PFSK-1 (cell line): ENCODE measurements around the gene SAMD11.

Experiments
- FOXP2 ChIP-seq: optimal IDR thresholded peaks from 2 replicates; pipeline ENCODE3; 2011; ENCODE audit warnings: borderline replicate concordance, control low read depth, inconsistent platforms; ENCODE audit not compliant: insufficient read depth; ENCODE audit errors: extremely low read length, extremely low read depth
- POLR2AphosphoS5 ChIP-seq: IDR thresholded peaks from 2 replicates; pipeline ENCODE4 v1.6.1; 2012; ENCODE audit warnings: low read depth, mild to moderate bottlenecking, control low read depth, low read length, moderate library complexity
- SIN3A ChIP-seq: IDR thresholded peaks from 2 replicates; pipeline ENCODE4 v1.6.1; 2012; ENCODE audit warnings: mild to moderate bottlenecking, low read length, moderate library complexity, borderline replicate concordance; ENCODE audit not compliant: insufficient read depth
- TAF1 ChIP-seq: IDR thresholded peaks from 2 replicates; pipeline ENCODE4 v1.6.1; 2012; ENCODE audit warnings: low read length, control low read depth, borderline replicate concordance; ENCODE audit not compliant: insufficient read depth

GRCh38 chr1:902802-903201 is 20.9 kb upstream of the SAMD11 start:
- TF ChIP-seq POLR2AphosphoS5: no peak
- no peak for TF ChIP-seq SIN3A
- TF ChIP-seq TAF1: no peak
- TF ChIP-seq FOXP2: no peak
